Caco-2 (cell line): Measurements from ENCODE around the gene FAM193A. TPM values are rescaled to one million over a fixed set of nuclear protein-coding genes. Genes with fewer than 3 reads are reported as not detected.

Experiments used
- BruUV-seq: library from RNA; stranded (reverse); fragments of 400-500 nt; replicated peaks from 2 replicates; lab custom pipeline; 2021; lab: Mats Ljungman, UMichigan
- CTCF ChIA-PET: fragments of 300-600 bp; sonication (Branson Sonifier 250); formaldehyde crosslinking; loops from one replicate; lab custom pipeline; 2022; ENCODE audit warnings: antibody characterized with exemption; lab: Charles Lee
- POLR2A ChIA-PET: fragments of 300-600 bp; sonication (Branson Sonifier 250); formaldehyde crosslinking; loops from one replicate; lab custom pipeline; 2022; ENCODE audit warnings: antibody characterized with exemption; lab: Charles Lee
- DNase-seq, 2 experiments: peaks; one replicate each; pipeline versions ENCODE4 v3.0.0 to v3.0.0-alpha.2; 2020 to 2022
- H3K27me3 ChIP-seq: replicated peaks from 2 replicates; pipeline ENCODE4 v1.6.0; 2011; ENCODE audit warnings: low read length; ENCODE audit not compliant: control insufficient read depth, insufficient read depth
- H3K36me3 ChIP-seq: 2 replicates; pipeline ENCODE4 v1.5.1; 2011; ENCODE audit warnings: low read length; ENCODE audit not compliant: control insufficient read depth, insufficient read depth
- H3K4me1 ChIP-seq: fragments of 250-450 bp; sonication (Bioruptor Pico); 2 replicates; pipeline ENCODE4 v1.5.1; 2020; ENCODE audit warnings: mild to moderate bottlenecking
- H3K4me3 ChIP-seq: 2 replicates; pipeline ENCODE4 v1.5.1; 2011; ENCODE audit warnings: low read depth, mild to moderate bottlenecking, control low read depth, low read length
- H3K9me3 ChIP-seq: fragments of 250-450 bp; sonication (Bioruptor Pico); 2 replicates; pipeline ENCODE4 v1.5.1; 2020; ENCODE audit warnings: mild to moderate bottlenecking, moderate library complexity
- H3K27ac Mint-ChIP-seq: one replicate; pipeline ENCODE4 v1.8.0; 2022; ENCODE audit warnings: mixed read lengths; ENCODE audit not compliant: unreplicated experiment
- H3K27me3 Mint-ChIP-seq: one replicate; pipeline ENCODE4 v1.8.0; 2022; ENCODE audit warnings: mixed read lengths; ENCODE audit not compliant: insufficient read depth, unreplicated experiment
- H3K36me3 Mint-ChIP-seq: one replicate; pipeline ENCODE4 v1.8.0; 2022; ENCODE audit warnings: mild to moderate bottlenecking, mixed read lengths; ENCODE audit not compliant: insufficient read depth, unreplicated experiment
- H3K4me1 Mint-ChIP-seq: one replicate; pipeline ENCODE4 v1.8.0; 2022; ENCODE audit warnings: low read depth, mixed read lengths; ENCODE audit not compliant: unreplicated experiment
- H3K4me3 Mint-ChIP-seq: one replicate; pipeline ENCODE4 v1.8.0; 2022; ENCODE audit warnings: mild to moderate bottlenecking, moderate library complexity, mixed read lengths; ENCODE audit not compliant: unreplicated experiment
- H3K9me3 Mint-ChIP-seq: one replicate; pipeline ENCODE4 v1.8.0; 2022; ENCODE audit warnings: mixed read lengths; ENCODE audit not compliant: unreplicated experiment
- intact Hi-C: fragments of 100-400 bp; cut with micrococcal nuclease; formaldehyde crosslinking; loops from one replicate; pipeline ENCODE4 v1.10.0; 2022; ENCODE audit not compliant: unreplicated experiment
- total RNA-seq: library from RNA; stranded (reverse); gene quantifications from 2 replicates; pipeline ENCODE4 v1.2.3, GENCODE V29; 2022
- TF ChIP-seq, protein P1 (sequence below), 2 experiments: fragments of 200-600 bp in 1 of 2; IDR thresholded peaks; 1 replicate in 1 of 2; 2 replicates in 1 of 2; pipeline versions ENCODE4 v1.5.1 to v1.8.0; 2011 to 2022; ENCODE audit warnings: antibody characterized with exemption in 1 of 2, control low read depth in 1 of 2, inconsistent platforms in 1 of 2, low read depth in 1 of 2, low read length in 1 of 2, mild to moderate bottlenecking in 1 of 2, moderate library complexity in 1 of 2; ENCODE audit not compliant: insufficient read depth in 1 of 2, severe bottlenecking in 1 of 2, unreplicated experiment in 1 of 2

The FAM193A gene
- total RNA-seq, 1 experiment from 2014 or later, result 28.7 TPM

DNA sequence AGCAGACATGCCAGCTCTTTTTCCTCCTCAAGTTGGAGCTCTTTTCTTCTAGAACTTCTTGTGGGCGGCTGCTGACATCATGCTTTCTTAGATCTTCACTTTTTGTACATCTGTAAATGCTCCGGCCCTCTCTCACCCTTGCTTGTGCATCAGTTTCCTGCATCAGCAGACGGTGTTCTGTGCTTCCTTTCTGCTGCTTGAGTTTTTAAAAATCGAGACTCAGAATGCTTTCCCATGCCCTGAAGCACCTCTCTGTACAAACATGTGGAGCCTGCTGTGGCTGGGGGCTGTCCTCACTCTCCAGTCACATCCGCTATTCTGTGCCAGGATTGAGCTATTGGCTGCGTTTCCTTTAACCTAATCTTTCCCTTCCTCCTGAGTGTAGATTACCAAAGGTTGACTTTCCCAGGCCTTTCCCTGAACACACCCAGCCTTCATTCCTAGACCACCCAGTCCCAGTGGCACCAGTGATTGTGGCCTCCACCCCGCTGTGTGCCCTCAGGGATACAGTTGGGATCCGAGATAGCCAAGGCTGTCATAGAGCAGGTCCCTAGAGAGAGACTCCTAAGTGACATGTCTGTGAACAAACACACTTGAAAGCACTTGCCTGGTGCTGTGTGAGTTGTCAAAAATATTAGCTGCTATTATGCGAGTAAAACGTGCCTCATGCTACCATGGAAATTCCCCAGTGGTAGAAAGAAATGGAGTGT is 177.8 kb downstream of the FAM193A start:
- H3K27ac Mint-ChIP-seq, result no peak overlapping the region
- BruUV-seq, result no TSS peak

GRCh38 chr4:2714918-2715317 is 178.5 kb downstream of the FAM193A start:
- no peak for DNase-seq
- no peaks in the 10 kb centered on the region for H3K4me1 ChIP-seq
- no peaks in the 10 kb centered on the region for H3K9me3 ChIP-seq
- TF ChIP-seq, protein P1, sequence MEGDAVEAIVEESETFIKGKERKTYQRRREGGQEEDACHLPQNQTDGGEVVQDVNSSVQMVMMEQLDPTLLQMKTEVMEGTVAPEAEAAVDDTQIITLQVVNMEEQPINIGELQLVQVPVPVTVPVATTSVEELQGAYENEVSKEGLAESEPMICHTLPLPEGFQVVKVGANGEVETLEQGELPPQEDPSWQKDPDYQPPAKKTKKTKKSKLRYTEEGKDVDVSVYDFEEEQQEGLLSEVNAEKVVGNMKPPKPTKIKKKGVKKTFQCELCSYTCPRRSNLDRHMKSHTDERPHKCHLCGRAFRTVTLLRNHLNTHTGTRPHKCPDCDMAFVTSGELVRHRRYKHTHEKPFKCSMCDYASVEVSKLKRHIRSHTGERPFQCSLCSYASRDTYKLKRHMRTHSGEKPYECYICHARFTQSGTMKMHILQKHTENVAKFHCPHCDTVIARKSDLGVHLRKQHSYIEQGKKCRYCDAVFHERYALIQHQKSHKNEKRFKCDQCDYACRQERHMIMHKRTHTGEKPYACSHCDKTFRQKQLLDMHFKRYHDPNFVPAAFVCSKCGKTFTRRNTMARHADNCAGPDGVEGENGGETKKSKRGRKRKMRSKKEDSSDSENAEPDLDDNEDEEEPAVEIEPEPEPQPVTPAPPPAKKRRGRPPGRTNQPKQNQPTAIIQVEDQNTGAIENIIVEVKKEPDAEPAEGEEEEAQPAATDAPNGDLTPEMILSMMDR (IDR thresholded peaks at IDR 0.05; ENCODE audit: insufficient read depth in 1 of 2, low read depth in 1 of 2, low read length in 1 of 2, severe bottlenecking in 1 of 2, unreplicated experiment in 1 of 2), result no peak
- Mint-ChIP-seq H3K27ac (no peak overlapping the region), H3K9me3 (no peaks in the 10 kb centered on the region), H3K27me3 (no peaks in the 10 kb centered on the region), H3K36me3 (peaks cover 71% of the 10 kb centered on the region), H3K4me3 (no peak overlapping the region), H3K4me1 (peaks cover 7% of the 10 kb centered on the region)
- no TSS peak for BruUV-seq
- POLR2A ChIA-PET, result no interaction called here
- H3K36me3 ChIP-seq, result no peaks in the 10 kb centered on the region
- no peaks in the 10 kb centered on the region for H3K27me3 ChIP-seq
- no peak overlapping the region for H3K4me3 ChIP-seq
- CTCF ChIA-PET, result no interaction called here
- intact Hi-C loops, result no loop called here

More for the DNA sequence above, 177.8 kb downstream of the FAM193A start:
- Mint-ChIP-seq H3K4me3 (no peak overlapping the region), H3K36me3 (peaks cover 66% of the 10 kb centered on the region), H3K4me1 (peaks cover 7% of the 10 kb centered on the region), H3K27me3 (no peaks in the 10 kb centered on the region), H3K9me3 (no peaks in the 10 kb centered on the region)
- no peaks in the 10 kb centered on the region for H3K36me3 ChIP-seq
- no peaks in the 10 kb centered on the region for H3K27me3 ChIP-seq
- no peaks in the 10 kb centered on the region for H3K4me1 ChIP-seq
- intact Hi-C loops, result no loop called here
- no peaks in the 10 kb centered on the region for H3K9me3 ChIP-seq
- ChIA-PET POLR2A (no interaction called here), CTCF (no interaction called here)
- TF ChIP-seq, protein P1 (IDR thresholded peaks at IDR 0.05; ENCODE audit: insufficient read depth in 1 of 2, low read depth in 1 of 2, low read length in 1 of 2, severe bottlenecking in 1 of 2, unreplicated experiment in 1 of 2), result no peak
- no peak overlapping the region for H3K4me3 ChIP-seq
- DNase-seq, result no peak

GRCh38 chr4:2715426-2715825 is 179.0 kb downstream of the FAM193A start:
- no peak overlapping the region for H3K4me3 ChIP-seq
- peaks cover 73% of the 10 kb centered on the region for H3K36me3 Mint-ChIP-seq
- no peaks in the 10 kb centered on the region for H3K36me3 ChIP-seq
- no peaks in the 10 kb centered on the region for H3K9me3 ChIP-seq
- intact Hi-C loops, result no loop called here
- no peaks in the 10 kb centered on the region for H3K27me3 ChIP-seq
- TF ChIP-seq, protein P1 (IDR thresholded peaks at IDR 0.05; ENCODE audit: insufficient read depth in 1 of 2, low read depth in 1 of 2, low read length in 1 of 2, severe bottlenecking in 1 of 2, unreplicated experiment in 1 of 2), result no peak
- ChIA-PET CTCF (no interaction called here), POLR2A (no interaction called here)
- H3K4me1 ChIP-seq, result no peaks in the 10 kb centered on the region
- H3K4me1 Mint-ChIP-seq, result peaks cover 7% of the 10 kb centered on the region
- BruUV-seq, result no TSS peak
- no peak overlapping the region for H3K27ac Mint-ChIP-seq
- H3K4me3 Mint-ChIP-seq, result no peak overlapping the region
- DNase-seq, result no peak
- no peaks in the 10 kb centered on the region for H3K9me3 Mint-ChIP-seq
- H3K27me3 Mint-ChIP-seq, result no peaks in the 10 kb centered on the region
